ENCODE data around the gene TNFRSF19. TPM values are rescaled to one million over a fixed set of nuclear protein-coding genes. Genes with fewer than 3 reads are reported as not detected.
A peak's percentile ranks its signal among the peaks of the same experiment; 100 is the strongest.

The TNFRSF19 gene
- total and polyA plus RNA-seq, 5 donors from 2014 or later: 1.3 to 5.6 (median 1.6) TPM

- no peaks in the 10 kb centered on the region for H3K36me3 ChIP-seq (ENCODE audit: control insufficient read depth, insufficient read depth, low read length)
- H3K4me1 ChIP-seq (ENCODE audit: control insufficient read depth, insufficient read depth, low read length, poor library complexity, severe bottlenecking): no peaks in the 10 kb centered on the region
- DNase-seq: no peak
- H3K36me3 Mint-ChIP-seq: no peaks in the 10 kb centered on the region
- no peak overlapping the region for H3K27ac Mint-ChIP-seq
- peaks cover 2% of the 10 kb centered on the region for H3K27me3 Mint-ChIP-seq
- H3K27me3 ChIP-seq (ENCODE audit: control insufficient read depth, insufficient read depth, low read length): no peaks in the 10 kb centered on the region
- ATAC-seq (ENCODE audit: low read depth in 2 of 2): no peak
- no peaks in the 10 kb centered on the region for H3K4me1 Mint-ChIP-seq
- no peaks in the 10 kb centered on the region for H3K9me3 ChIP-seq (ENCODE audit: control insufficient read depth in 2 of 2, low read length in 2 of 2)
- no peak overlapping the region for H3K27ac ChIP-seq (ENCODE audit: insufficient read depth, low read length, poor library complexity, severe bottlenecking)
- peaks cover 0 to 5% (median 1%) of the 10 kb centered on the region in 7 donors for H3K9me3 Mint-ChIP-seq
- H3K4me3 ChIP-seq (ENCODE audit: low read depth, low read length): no peak overlapping the region
- no peak overlapping the region for H3K4me3 Mint-ChIP-seq
Measured at GRCh38 chr13:23709536-23709935, 139.3 kb downstream of the TNFRSF19 start.

DNA sequence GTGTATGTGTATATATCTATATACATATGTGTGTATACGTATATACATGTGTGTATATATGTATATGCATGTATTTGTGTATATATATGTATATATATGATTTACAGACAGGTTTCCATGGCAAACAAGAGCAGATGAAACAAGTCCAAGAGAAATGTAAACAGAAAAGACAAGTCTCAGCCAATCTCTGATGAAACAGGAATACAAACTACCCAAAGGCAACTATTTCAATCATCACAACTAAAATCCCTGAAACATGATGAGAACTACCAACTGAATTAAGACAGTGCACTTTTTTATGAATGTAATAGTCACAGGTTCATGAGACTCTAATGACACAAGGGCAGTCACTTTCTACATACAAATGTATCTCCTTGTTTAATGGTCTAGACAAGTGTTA is 140.2 kb downstream of the TNFRSF19 start:
- Mint-ChIP-seq H3K9me3 (peaks cover 0 to 5% (median 1%) of the 10 kb centered on the region in 7 donors), H3K36me3 (no peaks in the 10 kb centered on the region), H3K27ac (no peak overlapping the region), H3K4me3 (no peak overlapping the region), H3K27me3 (peaks cover 9% of the 10 kb centered on the region), H3K4me1 (no peaks in the 10 kb centered on the region)
- no peak for ATAC-seq (ENCODE audit: low read depth in 2 of 2)
- DNase-seq: no peak
- no peaks in the 10 kb centered on the region for H3K9me3 ChIP-seq (ENCODE audit: control insufficient read depth in 2 of 2, low read length in 2 of 2)
- no peaks in the 10 kb centered on the region for H3K4me1 ChIP-seq (ENCODE audit: control insufficient read depth, insufficient read depth, low read length, poor library complexity, severe bottlenecking)
- no peak overlapping the region for H3K27ac ChIP-seq (ENCODE audit: insufficient read depth, low read length, poor library complexity, severe bottlenecking)
- H3K4me3 ChIP-seq (ENCODE audit: low read depth, low read length): no peak overlapping the region
- no peaks in the 10 kb centered on the region for H3K36me3 ChIP-seq (ENCODE audit: control insufficient read depth, insufficient read depth, low read length)
- no peaks in the 10 kb centered on the region for H3K27me3 ChIP-seq (ENCODE audit: control insufficient read depth, insufficient read depth, low read length)

DNA sequence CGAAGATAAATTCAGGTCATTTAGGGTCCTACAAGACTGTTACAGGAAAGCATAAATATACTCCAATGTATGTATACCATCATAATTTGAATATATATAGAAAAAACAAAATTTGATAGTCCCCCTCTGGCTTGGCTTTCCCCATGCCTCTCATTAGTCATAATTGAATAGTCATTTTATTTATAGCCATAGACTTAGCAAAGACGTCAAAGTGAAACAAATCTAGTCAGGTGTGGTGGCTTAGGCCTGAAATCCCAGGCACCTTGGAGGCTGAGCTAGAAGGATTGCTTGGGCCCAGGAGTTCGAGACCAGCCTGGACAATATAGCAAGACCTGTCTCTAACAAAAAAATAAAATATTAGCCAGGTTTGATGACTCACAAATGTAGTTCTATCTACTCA is 141.1 kb downstream of the TNFRSF19 start:
- Mint-ChIP-seq H3K27ac (no peak overlapping the region), H3K4me1 (no peaks in the 10 kb centered on the region), H3K27me3 (peaks cover 10% of the 10 kb centered on the region), H3K4me3 (no peak overlapping the region), H3K9me3 (peaks cover 0 to 5% (median 1%) of the 10 kb centered on the region in 7 donors), H3K36me3 (no peaks in the 10 kb centered on the region)
- no peaks in the 10 kb centered on the region for H3K27me3 ChIP-seq (ENCODE audit: control insufficient read depth, insufficient read depth, low read length)
- no peaks in the 10 kb centered on the region for H3K4me1 ChIP-seq (ENCODE audit: control insufficient read depth, insufficient read depth, low read length, poor library complexity, severe bottlenecking)
- no peaks in the 10 kb centered on the region for H3K36me3 ChIP-seq (ENCODE audit: control insufficient read depth, insufficient read depth, low read length)
- DNase-seq: no peak
- no peaks in the 10 kb centered on the region for H3K9me3 ChIP-seq (ENCODE audit: control insufficient read depth in 2 of 2, low read length in 2 of 2)
- no peak overlapping the region for H3K27ac ChIP-seq (ENCODE audit: insufficient read depth, low read length, poor library complexity, severe bottlenecking)
- no peak for ATAC-seq (ENCODE audit: low read depth in 2 of 2)
- H3K4me3 ChIP-seq (ENCODE audit: low read depth, low read length): no peak overlapping the region

DNA sequence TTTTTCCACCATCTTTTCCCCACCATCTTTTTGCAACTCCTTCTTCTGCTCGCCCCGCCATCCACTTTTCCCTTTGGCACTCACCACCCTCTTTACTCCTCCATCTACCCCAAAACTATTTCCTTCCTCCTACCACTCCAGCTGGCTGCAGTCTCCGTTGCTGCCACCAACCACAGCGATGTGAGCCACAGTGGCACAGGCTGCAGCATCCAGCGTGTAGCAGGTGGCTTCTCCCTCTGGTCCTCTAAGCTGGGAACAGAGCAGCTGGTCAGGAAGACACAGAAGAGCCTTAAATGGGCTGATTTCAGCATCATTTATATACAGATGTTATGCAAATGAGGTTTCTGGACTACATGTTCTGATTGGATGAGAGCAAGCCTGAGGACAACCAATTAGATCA is 144.5 kb downstream of the TNFRSF19 start:
- H3K27ac Mint-ChIP-seq: no peak overlapping the region
- H3K9me3 Mint-ChIP-seq: peaks cover 0 to 5% (median 1%) of the 10 kb centered on the region in 7 donors
- Histone ChIP-seq H3K27ac (ENCODE audit: insufficient read depth, low read length, poor library complexity, severe bottlenecking) (no peak overlapping the region), H3K4me1 (ENCODE audit: control insufficient read depth, insufficient read depth, low read length, poor library complexity, severe bottlenecking) (no peaks in the 10 kb centered on the region), H3K9me3 (ENCODE audit: control insufficient read depth in 2 of 2, low read length in 2 of 2) (no peaks in the 10 kb centered on the region), H3K4me3 (ENCODE audit: low read depth, low read length) (no peak overlapping the region), H3K36me3 (ENCODE audit: control insufficient read depth, insufficient read depth, low read length) (no peaks in the 10 kb centered on the region), H3K27me3 (ENCODE audit: control insufficient read depth, insufficient read depth, low read length) (no peaks in the 10 kb centered on the region)
- no peak overlapping the region for H3K4me3 Mint-ChIP-seq
- H3K27me3 Mint-ChIP-seq: peaks cover 13% of the 10 kb centered on the region
- ATAC-seq (ENCODE audit: low read depth in 2 of 2) (no peak), DNase-seq (no peak)
- no peaks in the 10 kb centered on the region for H3K36me3 Mint-ChIP-seq
- H3K4me1 Mint-ChIP-seq: peaks cover 0 to 15% (median 9%) of the 10 kb centered on the region in 4 donors

- H3K27ac Mint-ChIP-seq: peak overlapping the region in 1 of 3 donors; percentile 71
- DNase-seq: no peak
- no peak overlapping the region for H3K4me3 ChIP-seq (ENCODE audit: low read depth, low read length)
- no peak overlapping the region for H3K27ac ChIP-seq (ENCODE audit: insufficient read depth, low read length, poor library complexity, severe bottlenecking)
- H3K36me3 ChIP-seq (ENCODE audit: control insufficient read depth, insufficient read depth, low read length): no peaks in the 10 kb centered on the region
- H3K9me3 Mint-ChIP-seq: peaks cover 0 to 5% (median 1%) of the 10 kb centered on the region in 7 donors
- H3K36me3 Mint-ChIP-seq: no peaks in the 10 kb centered on the region
- no peaks in the 10 kb centered on the region for H3K9me3 ChIP-seq (ENCODE audit: control insufficient read depth in 2 of 2, low read length in 2 of 2)
- H3K4me1 Mint-ChIP-seq: peaks cover 0 to 17% (median 9%) of the 10 kb centered on the region in 4 donors
- no peak overlapping the region for H3K4me3 Mint-ChIP-seq
- no peak for ATAC-seq (ENCODE audit: low read depth in 2 of 2)
- H3K27me3 Mint-ChIP-seq: peaks cover 13% of the 10 kb centered on the region
- no peaks in the 10 kb centered on the region for H3K27me3 ChIP-seq (ENCODE audit: control insufficient read depth, insufficient read depth, low read length)
- no peaks in the 10 kb centered on the region for H3K4me1 ChIP-seq (ENCODE audit: control insufficient read depth, insufficient read depth, low read length, poor library complexity, severe bottlenecking)
Measured at GRCh38 chr13:23715092-23715761, 145.0 kb downstream of the TNFRSF19 start.

DNA sequence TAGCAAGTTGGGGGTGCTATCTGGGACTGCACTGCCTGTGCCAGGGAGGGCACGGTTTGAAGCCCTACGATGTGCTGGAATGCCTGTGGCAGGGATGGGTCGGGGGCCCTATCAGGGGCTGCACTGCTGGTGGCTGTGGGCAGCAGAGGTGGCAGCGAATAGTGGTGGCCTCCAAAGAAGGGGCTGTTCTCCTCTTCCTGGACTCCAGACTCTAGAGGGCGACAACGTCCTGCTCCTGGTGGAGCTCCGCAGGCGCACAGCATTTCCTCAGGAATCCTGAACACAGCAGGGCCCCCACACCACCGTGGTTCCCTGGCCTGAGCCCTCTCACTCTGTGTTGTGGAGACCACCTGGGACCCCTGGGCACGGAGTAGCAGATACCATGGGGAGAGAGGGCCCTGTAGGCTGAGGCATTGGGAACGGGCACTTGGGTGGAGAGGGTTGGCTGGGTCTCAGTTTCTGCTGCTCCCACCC is 145.6 kb downstream of the TNFRSF19 start:
- DNase-seq (no peak), ATAC-seq (ENCODE audit: low read depth in 2 of 2) (no peak)
- Histone ChIP-seq H3K27ac (ENCODE audit: insufficient read depth, low read length, poor library complexity, severe bottlenecking) (no peak overlapping the region), H3K9me3 (ENCODE audit: control insufficient read depth in 2 of 2, low read length in 2 of 2) (no peaks in the 10 kb centered on the region), H3K27me3 (ENCODE audit: control insufficient read depth, insufficient read depth, low read length) (no peaks in the 10 kb centered on the region), H3K4me3 (ENCODE audit: low read depth, low read length) (no peak overlapping the region), H3K4me1 (ENCODE audit: control insufficient read depth, insufficient read depth, low read length, poor library complexity, severe bottlenecking) (no peaks in the 10 kb centered on the region), H3K36me3 (ENCODE audit: control insufficient read depth, insufficient read depth, low read length) (no peaks in the 10 kb centered on the region)
- peaks cover 13% of the 10 kb centered on the region for H3K27me3 Mint-ChIP-seq
- H3K4me1 Mint-ChIP-seq: peaks cover 0 to 18% (median 9%) of the 10 kb centered on the region in 4 donors
- no peak overlapping the region for H3K4me3 Mint-ChIP-seq
- H3K27ac Mint-ChIP-seq: no peak overlapping the region
- peaks cover 0 to 5% (median 1%) of the 10 kb centered on the region in 7 donors for H3K9me3 Mint-ChIP-seq
- no peaks in the 10 kb centered on the region for H3K36me3 Mint-ChIP-seq

- no peaks in the 10 kb centered on the region for H3K9me3 ChIP-seq (ENCODE audit: control insufficient read depth in 2 of 2, low read length in 2 of 2)
- H3K4me1 ChIP-seq (ENCODE audit: control insufficient read depth, insufficient read depth, low read length, poor library complexity, severe bottlenecking): no peaks in the 10 kb centered on the region
- ATAC-seq (ENCODE audit: low read depth in 2 of 2) (no peak), DNase-seq (no peak)
- peaks cover 0 to 5% (median 1%) of the 10 kb centered on the region in 7 donors for H3K9me3 Mint-ChIP-seq
- H3K27ac ChIP-seq (ENCODE audit: insufficient read depth, low read length, poor library complexity, severe bottlenecking): no peak overlapping the region
- peaks cover 13% of the 10 kb centered on the region for H3K27me3 Mint-ChIP-seq
- H3K27me3 ChIP-seq (ENCODE audit: control insufficient read depth, insufficient read depth, low read length): no peaks in the 10 kb centered on the region
- no peak overlapping the region for H3K4me3 ChIP-seq (ENCODE audit: low read depth, low read length)
- H3K27ac Mint-ChIP-seq: no peak overlapping the region
- H3K4me3 Mint-ChIP-seq: no peak overlapping the region
- H3K36me3 ChIP-seq (ENCODE audit: control insufficient read depth, insufficient read depth, low read length): no peaks in the 10 kb centered on the region
- H3K4me1 Mint-ChIP-seq: peaks cover 0 to 18% (median 9%) of the 10 kb centered on the region in 4 donors
- no peaks in the 10 kb centered on the region for H3K36me3 Mint-ChIP-seq
Measured at GRCh38 chr13:23716401-23716800, 146.2 kb downstream of the TNFRSF19 start.

GRCh38 chr13:23718996-23719395 is 148.8 kb downstream of the TNFRSF19 start:
- Histone ChIP-seq H3K4me1 (ENCODE audit: control insufficient read depth, insufficient read depth, low read length, poor library complexity, severe bottlenecking) (no peaks in the 10 kb centered on the region), H3K9me3 (ENCODE audit: control insufficient read depth in 2 of 2, low read length in 2 of 2) (no peaks in the 10 kb centered on the region), H3K4me3 (ENCODE audit: low read depth, low read length) (no peak overlapping the region), H3K36me3 (ENCODE audit: control insufficient read depth, insufficient read depth, low read length) (no peaks in the 10 kb centered on the region), H3K27me3 (ENCODE audit: control insufficient read depth, insufficient read depth, low read length) (no peaks in the 10 kb centered on the region), H3K27ac (ENCODE audit: insufficient read depth, low read length, poor library complexity, severe bottlenecking) (no peak overlapping the region)
- Mint-ChIP-seq H3K4me1 (peaks cover 0 to 18% (median 9%) of the 10 kb centered on the region in 4 donors), H3K36me3 (peaks cover 3% of the 10 kb centered on the region), H3K9me3 (peaks cover 0 to 1% (median 0%) of the 10 kb centered on the region in 7 donors), H3K4me3 (no peak overlapping the region), H3K27ac (peak overlapping the region in 1 of 3 donors; percentile 80), H3K27me3 (peaks cover 13% of the 10 kb centered on the region)
- DNase-seq (peak in 1 of 3 donors; percentile 12), ATAC-seq (ENCODE audit: low read depth in 2 of 2) (no peak)

All from CD4-positive, CD25-positive, alpha-beta regulatory T cell (primary cell).